Measurements from ENCODE around the gene TRNAU1AP.
A peak's percentile ranks its signal among the peaks of the same experiment; 100 is the strongest.

GRCh38 chr1:28518000-28518744 is 34.7 kb upstream of the TRNAU1AP start:
- TF ChIP-seq CTCF (conservative IDR thresholded peaks at IDR 0.05 in 1 of 2, IDR thresholded peaks at IDR 0.05 in 1 of 2; ENCODE audit: low read depth in 1 of 2, low read length in 2 of 2), result peak; percentile 81 to 88
- no peak for TF ChIP-seq EZH2 (IDR thresholded peaks at IDR 0.05; ENCODE audit: low read length, missing control alignments)

All from fibroblast of lung (primary cell).